Stimulated activated CD4-positive, alpha-beta T cell treated with anti-CD3 and anti-CD28 coated beads, TNF-alpha, amount 100 ng/mL, for 1 hour (primary cell): ENCODE results near the gene GOLGA8R.
"Not testable (repeated sequence)": the region's sequence is repeated elsewhere in the genome, so short reads cannot be mapped to it uniquely, and the experiment has no call there.

Experiments
- DNase-seq, 3 donors: peaks; one replicate each; pipeline ENCODE4 v3.0.0-alpha.2; 2020; ENCODE audit warnings: low read depth in 3 of 3, low spot score in 1 of 3

The GOLGA8R gene

GRCh38 chr15:30414160-30414559 is at the start of gene GOLGA8R:
TSS of gene GOLGA8R (minus strand) at chr15:30414260. CDS start at chr15:30414162, 98 bp downstream.
- DNase-seq = not testable (repeated sequence)

GRCh38 chr15:30463849-30464248 is 49.8 kb upstream of the GOLGA8R start:
- DNase-seq = not testable (repeated sequence)

GRCh38 chr15:30462176-30462575 is 48.1 kb upstream of the GOLGA8R start:
- DNase-seq = not testable (repeated sequence)

- not testable (repeated sequence) for DNase-seq
Observed at GRCh38 chr15:30452702-30453101, 38.6 kb upstream of the GOLGA8R start.

- DNase-seq = not testable (repeated sequence)
Observed at GRCh38 chr15:30438348-30438747, 24.3 kb upstream of the GOLGA8R start.

GRCh38 chr15:30435878-30436277 is 21.8 kb upstream of the GOLGA8R start:
- not testable (repeated sequence) for DNase-seq

GRCh38 chr15:30420723-30421122 is 6.7 kb upstream of the GOLGA8R start:
- not testable (repeated sequence) for DNase-seq

GRCh38 chr15:30407636-30408035 is 6.4 kb downstream of the GOLGA8R start:
- DNase-seq = not testable (repeated sequence)

GRCh38 chr15:30398988-30399387 is 15.1 kb downstream of the GOLGA8R start:
- peak in 2 of 3 donors; percentile 27 to 44 for DNase-seq

GRCh38 chr15:30393664-30393991 is 20.4 kb downstream of the GOLGA8R start:
- not testable (repeated sequence) for DNase-seq

GRCh38 chr15:30392766-30393663 is 21.0 kb downstream of the GOLGA8R start, which contains the start of gene CHRFAM7A:
TSS of gene CHRFAM7A (minus strand) at chr15:30393540. CDS start at chr15:30383351, 10,189 bp downstream.
- DNase-seq = not testable (repeated sequence)

- DNase-seq = not testable (repeated sequence)
Observed at GRCh38 chr15:30386318-30386887, 27.7 kb downstream of the GOLGA8R start.

GRCh38 chr15:30377082-30377413 is 37.0 kb downstream of the GOLGA8R start:
- not testable (repeated sequence) for DNase-seq

- not testable (repeated sequence) for DNase-seq
Observed at GRCh38 chr15:30376375-30377081, 37.5 kb downstream of the GOLGA8R start.

GRCh38 chr15:30375872-30376271 is 38.2 kb downstream of the GOLGA8R start:
- DNase-seq = not testable (repeated sequence)

GRCh38 chr15:30374862-30375261 is 39.2 kb downstream of the GOLGA8R start:
- DNase-seq = not testable (repeated sequence)

- DNase-seq = not testable (repeated sequence)
Observed at GRCh38 chr15:30368271-30368670, 45.8 kb downstream of the GOLGA8R start.

GRCh38 chr15:30367246-30367645 is 46.8 kb downstream of the GOLGA8R start:
- not testable (repeated sequence) for DNase-seq

- not testable (repeated sequence) for DNase-seq
Observed at GRCh38 chr15:30361404-30361803, 52.7 kb downstream of the GOLGA8R start.

- DNase-seq = not testable (repeated sequence)
Observed at GRCh38 chr15:30360990-30361389, 53.1 kb downstream of the GOLGA8R start.

- DNase-seq = not testable (repeated sequence)
Observed at GRCh38 chr15:30355043-30355442, 59.0 kb downstream of the GOLGA8R start.
